GM21529 (cell line): ENCODE measurements around the gene SMIM11.

ENCODE experiments used
- ATAC-seq: cut with Tn5 transposase; IDR thresholded peaks from one replicate; pipeline ENCODE4 v1.9.1; 2021; ENCODE audit not compliant: unreplicated experiment

SMIM11 gene

GRCh38 chr21:34374940-34375618, at the start of gene SMIM11:
Gene SMIM11, plus strand, starts transcription at chr21:34375507. Its CDS starts 3,998 bp downstream, at chr21:34379505.
- ATAC-seq: peak; percentile 94

- ATAC-seq: no peak
Measured at GRCh38 chr21:34330055-34330454, 45.3 kb upstream of the SMIM11 start.

- no peak for ATAC-seq
Measured at GRCh38 chr21:34331726-34332125, 43.6 kb upstream of the SMIM11 start.

GRCh38 chr21:34332347-34332746, 43.0 kb upstream of the SMIM11 start:
- no peak for ATAC-seq

GRCh38 chr21:34333121-34333739, 42.1 kb upstream of the SMIM11 start:
- ATAC-seq: no peak

GRCh38 chr21:34335316-34335715, 40.0 kb upstream of the SMIM11 start:
- ATAC-seq: no peak

GRCh38 chr21:34336245-34336644, 39.1 kb upstream of the SMIM11 start:
- ATAC-seq: no peak

GRCh38 chr21:34336756-34337391, 38.4 kb upstream of the SMIM11 start:
- ATAC-seq: no peak

- ATAC-seq: no peak
Measured at GRCh38 chr21:34337741-34338140, 37.6 kb upstream of the SMIM11 start.

GRCh38 chr21:34338226-34338625, 37.1 kb upstream of the SMIM11 start:
- ATAC-seq: no peak

- ATAC-seq: no peak
Measured at GRCh38 chr21:34340061-34340460, 35.2 kb upstream of the SMIM11 start.

GRCh38 chr21:34342476-34342875, 32.8 kb upstream of the SMIM11 start:
- ATAC-seq: no peak

- no peak for ATAC-seq
Measured at GRCh38 chr21:34343347-34343746, 32.0 kb upstream of the SMIM11 start.

- ATAC-seq: no peak
Measured at GRCh38 chr21:34343838-34344381, 31.4 kb upstream of the SMIM11 start.

GRCh38 chr21:34344584-34344983, 30.7 kb upstream of the SMIM11 start:
- no peak for ATAC-seq

GRCh38 chr21:34345091-34345871, 30.0 kb upstream of the SMIM11 start:
- ATAC-seq: no peak

GRCh38 chr21:34345892-34346291, 29.4 kb upstream of the SMIM11 start:
- no peak for ATAC-seq

- ATAC-seq: no peak
Measured at GRCh38 chr21:34348890-34349519, 26.3 kb upstream of the SMIM11 start.

- peak; percentile 76 for ATAC-seq
Measured at GRCh38 chr21:34351786-34352241, 23.5 kb upstream of the SMIM11 start.

GRCh38 chr21:34352556-34352955, 22.8 kb upstream of the SMIM11 start:
- ATAC-seq: no peak

- no peak for ATAC-seq
Measured at GRCh38 chr21:34353182-34353581, 22.1 kb upstream of the SMIM11 start.
